Measurements from ENCODE around the gene TOM1. TPM values are rescaled to one million over a fixed set of nuclear protein-coding genes. Genes with fewer than 3 reads are reported as not detected.
A peak's percentile ranks its signal among the peaks of the same experiment; 100 is the strongest.

The TOM1 gene
- total RNA-seq, 2 experiments from 2014 or later = 22.7 to 30.6 TPM

- ChIA-PET POLR2A (interaction anchor here (0.6 to 0.7 kb wide), 2 partner anchors 14 to 773 kb away, joined by 5 to 6 read pairs; no protein-coding TSS in a partner anchor), CTCF (ENCODE audit: unreplicated experiment) (no interaction called here)
- no peaks in the 10 kb centered on the region for H3K79me2 ChIP-seq (ENCODE audit: insufficient read depth, low read depth, low read length)
- H3K4me1 ChIP-seq (ENCODE audit: insufficient read depth, low read length, poor library complexity, severe bottlenecking) = peaks cover 44% of the 10 kb centered on the region
- no peak overlapping the region for H3K4me3 ChIP-seq (ENCODE audit: low read depth, low read length, poor library complexity, severe bottlenecking)
- H3K9me2 ChIP-seq (ENCODE audit: insufficient read depth, low read length) = no peaks in the 10 kb centered on the region
- H3K4me2 ChIP-seq (ENCODE audit: low read length) = peak overlapping the region; percentile 25; the same call in 1 of the 2 replicates
- no peaks in the 10 kb centered on the region for H3K9me3 ChIP-seq (ENCODE audit: low read length)
- H3K27ac ChIP-seq (ENCODE audit: low read depth, low read length, poor library complexity, severe bottlenecking) = no peak overlapping the region
- DNase-seq (ENCODE audit: low spot score) = no peak
- H3K36me3 ChIP-seq (ENCODE audit: insufficient read depth, low read length) = no peaks in the 10 kb centered on the region
- no peak for TF ChIP-seq EZH2phosphoT487 (IDR thresholded peaks at IDR 0.05; ENCODE audit: borderline replicate concordance, low read depth, low read length)
- TF ChIP-seq CTCF (conservative IDR thresholded peaks at IDR 0.05; ENCODE audit: low read length) = no peak
- no peak overlapping the region for H2AFZ ChIP-seq (ENCODE audit: low read length)
- intact Hi-C loops (cut with micrococcal nuclease; ENCODE audit: unreplicated experiment) = no loop called here
- H4K20me1 ChIP-seq (ENCODE audit: insufficient read depth, low read length) = no peaks in the 10 kb centered on the region
- no TSS peak for BruUV-seq (replicated peaks)
Measured at GRCh38 chr22:35311551-35311999, 11.9 kb downstream of the TOM1 start.

- intact Hi-C loops (cut with micrococcal nuclease; ENCODE audit: unreplicated experiment) = no loop called here
- Histone ChIP-seq H3K4me2 (ENCODE audit: low read length) (no peak overlapping the region), H3K27ac (ENCODE audit: low read depth, low read length, poor library complexity, severe bottlenecking) (no peak overlapping the region), H3K4me3 (ENCODE audit: low read depth, low read length, poor library complexity, severe bottlenecking) (no peak overlapping the region), H3K4me1 (ENCODE audit: insufficient read depth, low read length, poor library complexity, severe bottlenecking) (peaks cover 36% of the 10 kb centered on the region), H3K9me2 (ENCODE audit: insufficient read depth, low read length) (no peaks in the 10 kb centered on the region), H3K9me3 (ENCODE audit: low read length) (no peaks in the 10 kb centered on the region), H2AFZ (ENCODE audit: low read length) (no peak overlapping the region), H3K79me2 (ENCODE audit: insufficient read depth, low read depth, low read length) (no peaks in the 10 kb centered on the region), H4K20me1 (ENCODE audit: insufficient read depth, low read length) (no peaks in the 10 kb centered on the region), H3K36me3 (ENCODE audit: insufficient read depth, low read length) (no peaks in the 10 kb centered on the region)
- ChIA-PET POLR2A (no interaction called here), CTCF (ENCODE audit: unreplicated experiment) (no interaction called here)
- no peak for TF ChIP-seq EZH2phosphoT487 (IDR thresholded peaks at IDR 0.05; ENCODE audit: borderline replicate concordance, low read depth, low read length)
- TF ChIP-seq CTCF (conservative IDR thresholded peaks at IDR 0.05; ENCODE audit: low read length) = no peak
- DNase-seq (ENCODE audit: low spot score) = no peak
- no TSS peak for BruUV-seq (replicated peaks)
Measured at GRCh38 chr22:35312198-35313059, 12.7 kb downstream of the TOM1 start.

Data from OCI-LY7 (cell line).